HEK293 (cell line): ENCODE results near the gene NPRL2.

Experiments
- CTCF ChIA-PET: fragments of 350-600 bp; formaldehyde crosslinking; extraction: SDS; loops from one replicate; lab custom pipeline; 2021; ENCODE audit warnings: antibody characterized with exemption; lab: Yijun Ruan, JAX
- POLR2A ChIA-PET: fragments of 300-600 bp; formaldehyde crosslinking; extraction: SDS; loops from one replicate; lab custom pipeline; 2020; ENCODE audit warnings: antibody characterized with exemption, inconsistent platforms; lab: Yijun Ruan, JAX
- H3K27ac ChIP-seq: fragments of 200-500 bp; sonication (Bioruptor generic); 2 replicates; pipeline ENCODE4 v1.5.1; 2014; ENCODE audit warnings: low read depth, low read length, control low read depth, inconsistent platforms; ENCODE audit errors: extremely low read depth
- H3K36me3 ChIP-seq, 2 experiments: fragments of 200-500 bp in 1 of 2; sonication (Bioruptor generic) in 1 of 2; 1 replicate in 1 of 2; 2 replicates in 1 of 2; pipeline ENCODE4 v1.5.1; 2014 to 2017; ENCODE audit warnings: inconsistent platforms in 2 of 2, low read length in 2 of 2; ENCODE audit not compliant: control insufficient read depth in 2 of 2, insufficient read depth in 1 of 2
- H3K4me1 ChIP-seq: fragments of 200-500 bp; sonication (Bioruptor generic); 2 replicates; pipeline ENCODE4 v1.5.1; 2014; ENCODE audit warnings: mild to moderate bottlenecking, low read length, inconsistent platforms; ENCODE audit not compliant: control insufficient read depth, insufficient read depth
- H3K4me3 ChIP-seq: 2 replicates; pipeline ENCODE4 v1.5.1; 2011; ENCODE audit warnings: low read depth, mild to moderate bottlenecking, control low read depth, low read length, moderate library complexity
- H3K9me3 ChIP-seq: fragments of 200-500 bp; sonication (Bioruptor generic); 2 replicates; pipeline ENCODE4 v1.5.1; 2014; ENCODE audit warnings: low read depth, low read length, inconsistent platforms; ENCODE audit not compliant: control insufficient read depth, insufficient read depth
- HOXD13 ChIP-seq: sonication (generic); formaldehyde crosslinking; IDR thresholded peaks from 2 replicates; pipeline ENCODE4 v1.8.0; 2022; ENCODE audit warnings: missing genetic modification reagents, borderline replicate concordance
- SCRT1 ChIP-seq: fragments of 450-650 bp; formaldehyde crosslinking; IDR thresholded peaks from 2 replicates; pipeline ENCODE4 v1.5.1; 2016; ENCODE audit warnings: missing biosample characterization, missing genetic modification characterization, borderline replicate concordance
- TCF7L2 ChIP-seq: IDR thresholded peaks from 2 replicates; pipeline ENCODE4 v1.6.1; 2011; ENCODE audit warnings: low read depth, mild to moderate bottlenecking, inconsistent platforms, low read length, moderate library complexity, borderline replicate concordance
- ZBTB17 ChIP-seq: fragments of 450-650 bp; formaldehyde crosslinking; IDR thresholded peaks from 2 replicates; pipeline ENCODE4 v1.5.1; 2016; ENCODE audit warnings: missing biosample characterization, missing genetic modification characterization
- ZEB2 ChIP-seq: fragments of 450-650 bp; formaldehyde crosslinking; IDR thresholded peaks from 2 replicates; pipeline ENCODE4 v1.5.1; 2016; ENCODE audit warnings: missing biosample characterization, missing genetic modification characterization
- ZNF169 ChIP-seq: fragments of 450-650 bp; formaldehyde crosslinking; IDR thresholded peaks from 2 replicates; pipeline ENCODE4 v1.5.1; 2016; ENCODE audit warnings: missing biosample characterization, missing genetic modification characterization
- ZNF221 ChIP-seq: fragments of 450-650 bp; formaldehyde crosslinking; IDR thresholded peaks from 2 replicates; pipeline ENCODE4 v1.5.1; 2017; ENCODE audit warnings: missing biosample characterization, missing genetic modification characterization, borderline replicate concordance
- ZNF324 ChIP-seq: fragments of 450-650 bp; formaldehyde crosslinking; IDR thresholded peaks from 2 replicates; pipeline ENCODE4 v1.5.1; 2016; ENCODE audit warnings: missing biosample characterization, missing genetic modification characterization
- ZNF394 ChIP-seq: fragments of 450-650 bp; formaldehyde crosslinking; IDR thresholded peaks from 2 replicates; pipeline ENCODE4 v1.5.1; 2016; ENCODE audit warnings: missing biosample characterization, missing genetic modification characterization, mild to moderate bottlenecking, moderate library complexity, borderline replicate concordance
- ZNF610 ChIP-seq: fragments of 450-650 bp; formaldehyde crosslinking; IDR thresholded peaks from 2 replicates; pipeline ENCODE4 v1.5.1; 2016; ENCODE audit warnings: missing biosample characterization, missing genetic modification characterization, borderline replicate concordance
- ZNF621 ChIP-seq: fragments of 450-650 bp; formaldehyde crosslinking; IDR thresholded peaks from 2 replicates; pipeline ENCODE4 v1.5.1; 2017; ENCODE audit warnings: missing biosample characterization, missing genetic modification characterization
- ZNF701 ChIP-seq: fragments of 450-650 bp; formaldehyde crosslinking; IDR thresholded peaks from 2 replicates; pipeline ENCODE4 v1.5.1; 2016; ENCODE audit warnings: missing biosample characterization, missing genetic modification characterization
- ZSCAN23 ChIP-seq: fragments of 450-650 bp; formaldehyde crosslinking; IDR thresholded peaks from 2 replicates; pipeline ENCODE4 v1.5.1; 2016; ENCODE audit warnings: missing biosample characterization, missing genetic modification characterization
- TF ChIP-seq, protein P1 (sequence below): fragments of 450-650 bp; formaldehyde crosslinking; IDR thresholded peaks from 2 replicates; pipeline ENCODE4 v1.5.1; 2016; ENCODE audit warnings: missing biosample characterization, missing genetic modification characterization, low read depth
- TF ChIP-seq, protein P2 (sequence below): fragments of 450-650 bp; formaldehyde crosslinking; IDR thresholded peaks from 2 replicates; pipeline ENCODE4 v1.5.1; 2017; ENCODE audit warnings: missing biosample characterization, mild to moderate bottlenecking, missing genetic modification characterization, moderate library complexity
- TF ChIP-seq, protein P3 (sequence below): IDR thresholded peaks from 2 replicates; pipeline ENCODE4 v1.6.1; 2011; ENCODE audit warnings: mild to moderate bottlenecking, low read depth, low read length, borderline replicate concordance
- TF ChIP-seq, protein P4 (sequence below): sonication (generic); formaldehyde crosslinking; IDR thresholded peaks from 2 replicates; pipeline ENCODE4 v1.8.1; 2022; ENCODE audit warnings: mild to moderate bottlenecking, moderate library complexity, missing genetic modification reagents
- TF ChIP-seq, protein P5 (sequence below): fragments of 450-650 bp; formaldehyde crosslinking; IDR thresholded peaks from 2 replicates; pipeline ENCODE4 v1.5.1; 2016; ENCODE audit warnings: missing biosample characterization, missing genetic modification characterization

NPRL2 gene

DNA sequence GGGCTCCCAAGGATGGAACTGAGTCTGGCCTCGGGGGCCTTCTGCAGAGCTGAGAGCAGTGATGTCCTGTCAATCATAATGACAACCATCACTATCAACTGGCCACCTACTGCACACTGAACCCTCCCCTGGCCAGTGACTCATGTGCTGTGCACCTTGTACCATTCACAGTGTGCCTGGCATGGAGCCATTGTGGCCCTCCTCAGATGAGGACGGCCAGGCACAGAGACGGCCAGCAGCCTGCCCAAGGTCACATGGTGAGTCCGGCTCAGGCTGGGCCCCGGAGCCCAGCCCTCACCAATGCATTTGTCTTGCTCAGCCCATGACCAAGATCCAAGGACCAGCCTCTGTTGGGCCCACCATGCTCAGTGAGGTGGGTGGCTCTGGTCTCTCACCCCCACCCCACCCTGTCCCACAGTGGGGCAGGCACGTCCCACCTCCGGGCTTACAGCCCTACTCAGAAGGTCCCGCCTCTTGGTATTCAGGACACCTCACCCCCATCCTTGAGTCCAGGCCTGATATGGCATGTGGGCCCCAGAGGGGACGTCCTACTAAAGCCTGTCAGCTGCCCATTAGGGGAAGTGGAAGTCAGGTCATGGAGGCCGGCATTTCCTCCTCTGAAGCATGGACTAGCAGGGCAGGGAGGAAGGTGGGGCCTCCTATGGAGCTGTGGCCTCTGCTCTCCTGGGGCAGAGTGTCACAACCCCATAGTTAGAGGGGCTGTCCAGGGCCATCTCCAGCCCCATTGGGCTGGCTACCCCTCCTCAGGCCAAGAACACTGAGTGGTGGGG is 44.7 kb upstream of the NPRL2 start:
- Histone ChIP-seq H3K9me3 (no peaks in the 10 kb centered on the region), H3K4me3 (no peak overlapping the region), H3K36me3 (no peaks in the 10 kb centered on the region), H3K4me1 (no peaks in the 10 kb centered on the region), H3K27ac (no peak overlapping the region)
- CTCF ChIA-PET, result no interaction called here
- POLR2A ChIA-PET, result no interaction called here
- TF ChIP-seq HOXD13 (CRISPR knock-in tag), result no peak
- no peak for TF ChIP-seq ZNF221 (tag by site-specific recombination)
- no peak for TF ChIP-seq ZNF324 (tag by site-specific recombination)
- no peak for TF ChIP-seq ZSCAN23 (tag by site-specific recombination)
- TF ChIP-seq ZEB2, result no peak
- TF ChIP-seq ZNF701 (tag by site-specific recombination), result no peak
- TF ChIP-seq, protein P1, sequence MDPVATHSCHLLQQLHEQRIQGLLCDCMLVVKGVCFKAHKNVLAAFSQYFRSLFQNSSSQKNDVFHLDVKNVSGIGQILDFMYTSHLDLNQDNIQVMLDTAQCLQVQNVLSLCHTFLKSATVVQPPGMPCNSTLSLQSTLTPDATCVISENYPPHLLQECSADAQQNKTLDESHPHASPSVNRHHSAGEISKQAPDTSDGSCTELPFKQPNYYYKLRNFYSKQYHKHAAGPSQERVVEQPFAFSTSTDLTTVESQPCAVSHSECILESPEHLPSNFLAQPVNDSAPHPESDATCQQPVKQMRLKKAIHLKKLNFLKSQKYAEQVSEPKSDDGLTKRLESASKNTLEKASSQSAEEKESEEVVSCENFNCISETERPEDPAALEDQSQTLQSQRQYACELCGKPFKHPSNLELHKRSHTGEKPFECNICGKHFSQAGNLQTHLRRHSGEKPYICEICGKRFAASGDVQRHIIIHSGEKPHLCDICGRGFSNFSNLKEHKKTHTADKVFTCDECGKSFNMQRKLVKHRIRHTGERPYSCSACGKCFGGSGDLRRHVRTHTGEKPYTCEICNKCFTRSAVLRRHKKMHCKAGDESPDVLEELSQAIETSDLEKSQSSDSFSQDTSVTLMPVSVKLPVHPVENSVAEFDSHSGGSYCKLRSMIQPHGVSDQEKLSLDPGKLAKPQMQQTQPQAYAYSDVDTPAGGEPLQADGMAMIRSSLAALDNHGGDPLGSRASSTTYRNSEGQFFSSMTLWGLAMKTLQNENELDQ (tag by site-specific recombination), result no peak
- TF ChIP-seq, protein P2, sequence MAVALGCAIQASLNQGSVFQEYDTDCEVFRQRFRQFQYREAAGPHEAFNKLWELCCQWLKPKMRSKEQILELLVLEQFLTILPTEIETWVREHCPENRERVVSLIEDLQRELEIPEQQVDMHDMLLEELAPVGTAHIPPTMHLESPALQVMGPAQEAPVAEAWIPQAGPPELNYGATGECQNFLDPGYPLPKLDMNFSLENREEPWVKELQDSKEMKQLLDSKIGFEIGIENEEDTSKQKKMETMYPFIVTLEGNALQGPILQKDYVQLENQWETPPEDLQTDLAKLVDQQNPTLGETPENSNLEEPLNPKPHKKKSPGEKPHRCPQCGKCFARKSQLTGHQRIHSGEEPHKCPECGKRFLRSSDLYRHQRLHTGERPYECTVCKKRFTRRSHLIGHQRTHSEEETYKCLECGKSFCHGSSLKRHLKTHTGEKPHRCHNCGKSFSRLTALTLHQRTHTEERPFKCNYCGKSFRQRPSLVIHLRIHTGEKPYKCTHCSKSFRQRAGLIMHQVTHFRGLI (tag by site-specific recombination), result no peak
- TF ChIP-seq, protein P3, sequence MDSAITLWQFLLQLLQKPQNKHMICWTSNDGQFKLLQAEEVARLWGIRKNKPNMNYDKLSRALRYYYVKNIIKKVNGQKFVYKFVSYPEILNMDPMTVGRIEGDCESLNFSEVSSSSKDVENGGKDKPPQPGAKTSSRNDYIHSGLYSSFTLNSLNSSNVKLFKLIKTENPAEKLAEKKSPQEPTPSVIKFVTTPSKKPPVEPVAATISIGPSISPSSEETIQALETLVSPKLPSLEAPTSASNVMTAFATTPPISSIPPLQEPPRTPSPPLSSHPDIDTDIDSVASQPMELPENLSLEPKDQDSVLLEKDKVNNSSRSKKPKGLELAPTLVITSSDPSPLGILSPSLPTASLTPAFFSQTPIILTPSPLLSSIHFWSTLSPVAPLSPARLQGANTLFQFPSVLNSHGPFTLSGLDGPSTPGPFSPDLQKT, result no peak
- TF ChIP-seq, protein P4, sequence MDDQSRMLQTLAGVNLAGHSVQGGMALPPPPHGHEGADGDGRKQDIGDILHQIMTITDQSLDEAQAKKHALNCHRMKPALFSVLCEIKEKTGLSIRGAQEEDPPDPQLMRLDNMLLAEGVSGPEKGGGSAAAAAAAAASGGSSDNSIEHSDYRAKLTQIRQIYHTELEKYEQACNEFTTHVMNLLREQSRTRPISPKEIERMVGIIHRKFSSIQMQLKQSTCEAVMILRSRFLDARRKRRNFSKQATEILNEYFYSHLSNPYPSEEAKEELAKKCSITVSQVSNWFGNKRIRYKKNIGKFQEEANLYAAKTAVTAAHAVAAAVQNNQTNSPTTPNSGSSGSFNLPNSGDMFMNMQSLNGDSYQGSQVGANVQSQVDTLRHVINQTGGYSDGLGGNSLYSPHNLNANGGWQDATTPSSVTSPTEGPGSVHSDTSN (CRISPR knock-in tag), result no peak
- TF ChIP-seq, protein P5, sequence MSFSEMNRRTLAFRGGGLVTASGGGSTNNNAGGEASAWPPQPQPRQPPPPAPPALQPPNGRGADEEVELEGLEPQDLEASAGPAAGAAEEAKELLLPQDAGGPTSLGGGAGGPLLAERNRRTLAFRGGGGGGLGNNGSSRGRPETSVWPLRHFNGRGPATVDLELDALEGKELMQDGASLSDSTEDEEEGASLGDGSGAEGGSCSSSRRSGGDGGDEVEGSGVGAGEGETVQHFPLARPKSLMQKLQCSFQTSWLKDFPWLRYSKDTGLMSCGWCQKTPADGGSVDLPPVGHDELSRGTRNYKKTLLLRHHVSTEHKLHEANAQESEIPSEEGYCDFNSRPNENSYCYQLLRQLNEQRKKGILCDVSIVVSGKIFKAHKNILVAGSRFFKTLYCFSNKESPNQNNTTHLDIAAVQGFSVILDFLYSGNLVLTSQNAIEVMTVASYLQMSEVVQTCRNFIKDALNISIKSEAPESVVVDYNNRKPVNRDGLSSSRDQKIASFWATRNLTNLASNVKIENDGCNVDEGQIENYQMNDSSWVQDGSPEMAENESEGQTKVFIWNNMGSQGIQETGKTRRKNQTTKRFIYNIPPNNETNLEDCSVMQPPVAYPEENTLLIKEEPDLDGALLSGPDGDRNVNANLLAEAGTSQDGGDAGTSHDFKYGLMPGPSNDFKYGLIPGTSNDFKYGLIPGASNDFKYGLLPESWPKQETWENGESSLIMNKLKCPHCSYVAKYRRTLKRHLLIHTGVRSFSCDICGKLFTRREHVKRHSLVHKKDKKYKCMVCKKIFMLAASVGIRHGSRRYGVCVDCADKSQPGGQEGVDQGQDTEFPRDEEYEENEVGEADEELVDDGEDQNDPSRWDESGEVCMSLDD, result no peak
- no peak for TF ChIP-seq TCF7L2
- no peak for TF ChIP-seq ZNF621 (tag by site-specific recombination)
- TF ChIP-seq SCRT1 (tag by site-specific recombination), result no peak
- TF ChIP-seq ZBTB17, result no peak
- TF ChIP-seq ZNF394, result no peak
- no peak for TF ChIP-seq ZNF169
- TF ChIP-seq ZNF610, result no peak
